SK-N-SH treated with all-trans-retinoic acid at 6 μM for 48 hours (cell line): ENCODE data around the gene ALDH1B1.

Experiments
- ATAC-seq: fragments of 200-7000 bp; cut with Tn5 transposase; 3 replicates; pipeline ENCODE4 v1.9.1; 2020; ENCODE audit warnings: mild to moderate bottlenecking, moderate library complexity
- ARNTL ChIP-seq: fragments of 450-650 bp; formaldehyde crosslinking; IDR thresholded peaks from 2 replicates; pipeline ENCODE4 v1.5.0; 2020; ENCODE audit warnings: low read depth, mild to moderate bottlenecking, moderate library complexity, borderline replicate concordance
- BACH2 ChIP-seq: fragments of 250-450 bp; sonication (Bioruptor Pico); IDR thresholded peaks from 2 replicates; pipeline ENCODE4 v1.9.0; 2021; ENCODE audit warnings: mild to moderate bottlenecking, borderline replicate concordance
- CSDC2 ChIP-seq: fragments of 250-450 bp; sonication (Bioruptor Pico); IDR thresholded peaks from 2 replicates; pipeline ENCODE4 v1.5.0; 2020; ENCODE audit warnings: mild to moderate bottlenecking, moderate library complexity
- ESRRG ChIP-seq: fragments of 250-450 bp; sonication (Bioruptor Pico); IDR thresholded peaks from 2 replicates; pipeline ENCODE4 v1.6.1; 2021; ENCODE audit warnings: mild to moderate bottlenecking
- ISL1 ChIP-seq: fragments of 250-450 bp; sonication (Bioruptor Pico); IDR thresholded peaks from 2 replicates; pipeline ENCODE4 v2.1.2; 2022; ENCODE audit warnings: mild to moderate bottlenecking, moderate library complexity
- OSR1 ChIP-seq: fragments of 250-450 bp; sonication (Bioruptor Pico); IDR thresholded peaks from 2 replicates; pipeline ENCODE4 v1.8.0; 2022; ENCODE audit warnings: moderate library complexity, mild to moderate bottlenecking, inconsistent platforms
- PPARA ChIP-seq: fragments of 250-450 bp; sonication (Bioruptor Pico); IDR thresholded peaks from 2 replicates; pipeline ENCODE4 v1.5.0; 2020; ENCODE audit warnings: mild to moderate bottlenecking, borderline replicate concordance
- RARB ChIP-seq: fragments of 250-450 bp; sonication (Bioruptor Pico); IDR thresholded peaks from 2 replicates; pipeline ENCODE4 v1.8.0; 2021; ENCODE audit warnings: mild to moderate bottlenecking, moderate library complexity
- SNAI2 ChIP-seq: fragments of 250-450 bp; sonication (Bioruptor Pico); IDR thresholded peaks from 2 replicates; pipeline ENCODE4 v1.5.0; 2020; ENCODE audit warnings: mild to moderate bottlenecking, moderate library complexity
- TCF4 ChIP-seq: fragments of 250-450 bp; sonication (Bioruptor Pico); IDR thresholded peaks from 2 replicates; pipeline ENCODE4 v1.8.0; 2021; ENCODE audit warnings: mild to moderate bottlenecking, moderate library complexity, borderline replicate concordance
- TOX ChIP-seq: fragments of 250-450 bp; sonication (Bioruptor Pico); IDR thresholded peaks from 2 replicates; pipeline ENCODE4 v1.8.0; 2021; ENCODE audit warnings: mild to moderate bottlenecking, moderate library complexity, borderline replicate concordance
- ZFP3 ChIP-seq: fragments of 250-450 bp; sonication (Bioruptor Pico); IDR thresholded peaks from 2 replicates; pipeline ENCODE4 v1.5.0; 2020; ENCODE audit warnings: mild to moderate bottlenecking, moderate library complexity
- ZFP30 ChIP-seq: fragments of 450-650 bp; formaldehyde crosslinking; IDR thresholded peaks from 2 replicates; pipeline ENCODE4 v1.5.0; 2022; ENCODE audit warnings: mild to moderate bottlenecking, moderate library complexity
- ZNF565 ChIP-seq: fragments of 450-650 bp; formaldehyde crosslinking; conservative IDR thresholded peaks from 2 replicates; pipeline ENCODE4 v1.5.0; 2020; ENCODE audit warnings: low read depth, mild to moderate bottlenecking, moderate library complexity
- ZNF70 ChIP-seq: fragments of 450-650 bp; formaldehyde crosslinking; IDR thresholded peaks from 2 replicates; pipeline ENCODE4 v1.5.0; 2020; ENCODE audit warnings: mild to moderate bottlenecking, moderate library complexity
- ZNF8 ChIP-seq: fragments of 450-650 bp; formaldehyde crosslinking; IDR thresholded peaks from 2 replicates; pipeline ENCODE4 v1.5.0; 2020; ENCODE audit warnings: mild to moderate bottlenecking, moderate library complexity
- TF ChIP-seq, protein P1 (sequence below): fragments of 250-450 bp; sonication (Bioruptor Pico); IDR thresholded peaks from 2 replicates; pipeline ENCODE4 v1.5.0; 2020; ENCODE audit warnings: mild to moderate bottlenecking, moderate library complexity
- TF ChIP-seq, protein P2 (sequence below): fragments of 250-450 bp; sonication (Bioruptor Pico); IDR thresholded peaks from 2 replicates; pipeline ENCODE4 v1.8.0; 2021; ENCODE audit warnings: low read depth, mild to moderate bottlenecking, moderate library complexity, borderline replicate concordance
- TF ChIP-seq, protein P3 (sequence below): fragments of 250-450 bp; sonication (Bioruptor Pico); IDR thresholded peaks from 2 replicates; pipeline ENCODE4 v1.5.1; 2021; ENCODE audit warnings: mild to moderate bottlenecking, moderate library complexity
- TF ChIP-seq, protein P4 (sequence below): fragments of 250-450 bp; sonication (Bioruptor Pico); IDR thresholded peaks from 2 replicates; pipeline ENCODE4 v1.5.1; 2020; ENCODE audit warnings: low read depth, mild to moderate bottlenecking, moderate library complexity
- TF ChIP-seq, protein P5 (sequence below): fragments of 250-450 bp; sonication (Bioruptor Pico); IDR thresholded peaks from 2 replicates; pipeline ENCODE4 v1.8.0; 2020; ENCODE audit warnings: mild to moderate bottlenecking, moderate library complexity, borderline replicate concordance

The ALDH1B1 gene

DNA sequence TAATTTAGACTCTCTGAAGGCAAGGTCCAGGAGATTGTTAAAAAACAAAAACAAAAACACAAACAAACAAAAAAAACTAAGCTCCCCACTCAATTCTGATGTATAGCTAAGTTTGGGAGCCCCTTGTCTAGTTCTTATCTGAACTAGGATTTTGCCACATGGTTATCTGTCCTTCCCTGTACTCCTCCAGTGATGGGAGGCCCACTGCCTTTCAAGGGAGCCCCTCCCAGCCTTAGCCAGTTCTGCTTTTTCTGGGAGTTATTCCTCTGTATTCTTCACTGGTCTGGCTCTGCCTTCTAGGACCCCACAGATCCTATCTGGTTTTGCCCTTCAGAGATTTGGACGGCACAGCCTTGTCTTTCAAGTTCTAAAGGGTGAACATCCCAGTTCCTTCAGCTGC is 2.1 kb upstream of the ALDH1B1 start:
- TF ChIP-seq RARB (CRISPR knock-in tag) (no peak), ZFP3 (CRISPR knock-in tag) (no peak), ZNF70 (CRISPR knock-in tag) (no peak), ZNF8 (CRISPR knock-in tag) (no peak), TOX (CRISPR knock-in tag) (no peak), SNAI2 (CRISPR knock-in tag) (no peak), TCF4 (CRISPR knock-in tag) (no peak), ZFP30 (CRISPR knock-in tag) (no peak), ZNF565 (CRISPR knock-in tag) (no peak), ESRRG (CRISPR knock-in tag) (no peak), ISL1 (CRISPR knock-in tag) (no peak)
- TF ChIP-seq, protein P1, sequence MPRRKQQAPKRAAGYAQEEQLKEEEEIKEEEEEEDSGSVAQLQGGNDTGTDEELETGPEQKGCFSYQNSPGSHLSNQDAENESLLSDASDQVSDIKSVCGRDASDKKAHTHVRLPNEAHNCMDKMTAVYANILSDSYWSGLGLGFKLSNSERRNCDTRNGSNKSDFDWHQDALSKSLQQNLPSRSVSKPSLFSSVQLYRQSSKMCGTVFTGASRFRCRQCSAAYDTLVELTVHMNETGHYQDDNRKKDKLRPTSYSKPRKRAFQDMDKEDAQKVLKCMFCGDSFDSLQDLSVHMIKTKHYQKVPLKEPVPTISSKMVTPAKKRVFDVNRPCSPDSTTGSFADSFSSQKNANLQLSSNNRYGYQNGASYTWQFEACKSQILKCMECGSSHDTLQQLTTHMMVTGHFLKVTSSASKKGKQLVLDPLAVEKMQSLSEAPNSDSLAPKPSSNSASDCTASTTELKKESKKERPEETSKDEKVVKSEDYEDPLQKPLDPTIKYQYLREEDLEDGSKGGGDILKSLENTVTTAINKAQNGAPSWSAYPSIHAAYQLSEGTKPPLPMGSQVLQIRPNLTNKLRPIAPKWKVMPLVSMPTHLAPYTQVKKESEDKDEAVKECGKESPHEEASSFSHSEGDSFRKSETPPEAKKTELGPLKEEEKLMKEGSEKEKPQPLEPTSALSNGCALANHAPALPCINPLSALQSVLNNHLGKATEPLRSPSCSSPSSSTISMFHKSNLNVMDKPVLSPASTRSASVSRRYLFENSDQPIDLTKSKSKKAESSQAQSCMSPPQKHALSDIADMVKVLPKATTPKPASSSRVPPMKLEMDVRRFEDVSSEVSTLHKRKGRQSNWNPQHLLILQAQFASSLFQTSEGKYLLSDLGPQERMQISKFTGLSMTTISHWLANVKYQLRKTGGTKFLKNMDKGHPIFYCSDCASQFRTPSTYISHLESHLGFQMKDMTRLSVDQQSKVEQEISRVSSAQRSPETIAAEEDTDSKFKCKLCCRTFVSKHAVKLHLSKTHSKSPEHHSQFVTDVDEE (CRISPR knock-in tag) = no peak
- TF ChIP-seq, protein P2, sequence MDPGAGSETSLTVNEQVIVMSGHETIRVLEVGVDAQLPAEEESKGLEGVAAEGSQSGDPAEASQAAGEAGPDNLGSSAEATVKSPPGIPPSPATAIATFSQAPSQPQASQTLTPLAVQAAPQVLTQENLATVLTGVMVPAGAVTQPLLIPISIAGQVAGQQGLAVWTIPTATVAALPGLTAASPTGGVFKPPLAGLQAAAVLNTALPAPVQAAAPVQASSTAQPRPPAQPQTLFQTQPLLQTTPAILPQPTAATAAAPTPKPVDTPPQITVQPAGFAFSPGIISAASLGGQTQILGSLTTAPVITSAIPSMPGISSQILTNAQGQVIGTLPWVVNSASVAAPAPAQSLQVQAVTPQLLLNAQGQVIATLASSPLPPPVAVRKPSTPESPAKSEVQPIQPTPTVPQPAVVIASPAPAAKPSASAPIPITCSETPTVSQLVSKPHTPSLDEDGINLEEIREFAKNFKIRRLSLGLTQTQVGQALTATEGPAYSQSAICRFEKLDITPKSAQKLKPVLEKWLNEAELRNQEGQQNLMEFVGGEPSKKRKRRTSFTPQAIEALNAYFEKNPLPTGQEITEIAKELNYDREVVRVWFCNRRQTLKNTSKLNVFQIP (CRISPR knock-in tag) = no peak
- TF ChIP-seq, protein P3, sequence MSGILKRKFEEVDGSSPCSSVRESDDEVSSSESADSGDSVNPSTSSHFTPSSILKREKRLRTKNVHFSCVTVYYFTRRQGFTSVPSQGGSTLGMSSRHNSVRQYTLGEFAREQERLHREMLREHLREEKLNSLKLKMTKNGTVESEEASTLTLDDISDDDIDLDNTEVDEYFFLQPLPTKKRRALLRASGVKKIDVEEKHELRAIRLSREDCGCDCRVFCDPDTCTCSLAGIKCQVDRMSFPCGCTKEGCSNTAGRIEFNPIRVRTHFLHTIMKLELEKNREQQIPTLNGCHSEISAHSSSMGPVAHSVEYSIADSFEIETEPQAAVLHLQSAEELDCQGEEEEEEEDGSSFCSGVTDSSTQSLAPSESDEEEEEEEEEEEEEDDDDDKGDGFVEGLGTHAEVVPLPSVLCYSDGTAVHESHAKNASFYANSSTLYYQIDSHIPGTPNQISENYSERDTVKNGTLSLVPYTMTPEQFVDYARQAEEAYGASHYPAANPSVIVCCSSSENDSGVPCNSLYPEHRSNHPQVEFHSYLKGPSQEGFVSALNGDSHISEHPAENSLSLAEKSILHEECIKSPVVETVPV = no peak
- TF ChIP-seq, protein P4, sequence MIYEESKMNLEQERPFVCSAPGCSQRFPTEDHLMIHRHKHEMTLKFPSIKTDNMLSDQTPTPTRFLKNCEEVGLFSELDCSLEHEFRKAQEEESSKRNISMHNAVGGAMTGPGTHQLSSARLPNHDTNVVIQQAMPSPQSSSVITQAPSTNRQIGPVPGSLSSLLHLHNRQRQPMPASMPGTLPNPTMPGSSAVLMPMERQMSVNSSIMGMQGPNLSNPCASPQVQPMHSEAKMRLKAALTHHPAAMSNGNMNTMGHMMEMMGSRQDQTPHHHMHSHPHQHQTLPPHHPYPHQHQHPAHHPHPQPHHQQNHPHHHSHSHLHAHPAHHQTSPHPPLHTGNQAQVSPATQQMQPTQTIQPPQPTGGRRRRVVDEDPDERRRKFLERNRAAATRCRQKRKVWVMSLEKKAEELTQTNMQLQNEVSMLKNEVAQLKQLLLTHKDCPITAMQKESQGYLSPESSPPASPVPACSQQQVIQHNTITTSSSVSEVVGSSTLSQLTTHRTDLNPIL (CRISPR knock-in tag) = no peak
- TF ChIP-seq, protein P5, sequence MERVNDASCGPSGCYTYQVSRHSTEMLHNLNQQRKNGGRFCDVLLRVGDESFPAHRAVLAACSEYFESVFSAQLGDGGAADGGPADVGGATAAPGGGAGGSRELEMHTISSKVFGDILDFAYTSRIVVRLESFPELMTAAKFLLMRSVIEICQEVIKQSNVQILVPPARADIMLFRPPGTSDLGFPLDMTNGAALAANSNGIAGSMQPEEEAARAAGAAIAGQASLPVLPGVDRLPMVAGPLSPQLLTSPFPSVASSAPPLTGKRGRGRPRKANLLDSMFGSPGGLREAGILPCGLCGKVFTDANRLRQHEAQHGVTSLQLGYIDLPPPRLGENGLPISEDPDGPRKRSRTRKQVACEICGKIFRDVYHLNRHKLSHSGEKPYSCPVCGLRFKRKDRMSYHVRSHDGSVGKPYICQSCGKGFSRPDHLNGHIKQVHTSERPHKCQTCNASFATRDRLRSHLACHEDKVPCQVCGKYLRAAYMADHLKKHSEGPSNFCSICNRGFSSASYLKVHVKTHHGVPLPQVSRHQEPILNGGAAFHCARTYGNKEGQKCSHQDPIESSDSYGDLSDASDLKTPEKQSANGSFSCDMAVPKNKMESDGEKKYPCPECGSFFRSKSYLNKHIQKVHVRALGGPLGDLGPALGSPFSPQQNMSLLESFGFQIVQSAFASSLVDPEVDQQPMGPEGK (CRISPR knock-in tag) = no peak

DNA sequence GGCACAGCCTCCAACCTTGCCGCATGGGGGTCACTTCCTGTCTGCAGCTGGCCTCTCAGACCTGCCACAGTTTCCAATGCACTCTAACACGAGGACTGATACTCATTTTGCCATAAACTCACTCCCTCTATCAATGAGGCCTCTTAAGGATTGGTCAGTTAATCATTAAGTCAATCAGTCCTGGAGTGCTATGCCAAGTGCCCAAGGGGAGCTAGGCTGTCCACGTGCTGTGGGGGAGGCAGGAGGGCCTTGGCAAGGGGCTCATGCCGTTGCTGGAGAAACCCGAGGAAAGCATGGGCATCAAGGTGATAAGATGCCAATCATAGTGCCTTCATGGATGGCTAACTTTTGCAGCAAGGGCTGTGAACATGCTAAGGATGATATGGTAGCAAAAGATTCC is 1.7 kb upstream of the ALDH1B1 start:
- TF ChIP-seq ISL1 (CRISPR knock-in tag) (no peak), PPARA (no peak), OSR1 (CRISPR knock-in tag) (no peak), TOX (CRISPR knock-in tag) (no peak), ARNTL (CRISPR knock-in tag) (no peak), BACH2 (CRISPR knock-in tag) (no peak), CSDC2 (CRISPR knock-in tag) (no peak), ZNF565 (CRISPR knock-in tag) (no peak), TCF4 (CRISPR knock-in tag) (no peak), ZNF8 (CRISPR knock-in tag) (no peak), ZNF70 (CRISPR knock-in tag) (no peak), ZFP30 (CRISPR knock-in tag) (no peak)
- TF ChIP-seq, protein P3 = no peak
- TF ChIP-seq, protein P1 (CRISPR knock-in tag) = no peak
- no peak for ATAC-seq

More for the DNA sequence above, 2.1 kb upstream of the ALDH1B1 start:
- no peak for ATAC-seq
